HG03520 (cell line): ENCODE data around the gene PSMD2.
"Not testable (repeated sequence)": the region's sequence is repeated elsewhere in the genome, so short reads cannot be mapped to it uniquely, and the experiment has no call there.

Source experiments
- ATAC-seq: cut with Tn5 transposase; IDR thresholded peaks from one replicate; pipeline ENCODE4 v1.9.1; 2021; ENCODE audit warnings: mild to moderate bottlenecking, moderate library complexity; ENCODE audit not compliant: unreplicated experiment

The PSMD2 gene

DNA sequence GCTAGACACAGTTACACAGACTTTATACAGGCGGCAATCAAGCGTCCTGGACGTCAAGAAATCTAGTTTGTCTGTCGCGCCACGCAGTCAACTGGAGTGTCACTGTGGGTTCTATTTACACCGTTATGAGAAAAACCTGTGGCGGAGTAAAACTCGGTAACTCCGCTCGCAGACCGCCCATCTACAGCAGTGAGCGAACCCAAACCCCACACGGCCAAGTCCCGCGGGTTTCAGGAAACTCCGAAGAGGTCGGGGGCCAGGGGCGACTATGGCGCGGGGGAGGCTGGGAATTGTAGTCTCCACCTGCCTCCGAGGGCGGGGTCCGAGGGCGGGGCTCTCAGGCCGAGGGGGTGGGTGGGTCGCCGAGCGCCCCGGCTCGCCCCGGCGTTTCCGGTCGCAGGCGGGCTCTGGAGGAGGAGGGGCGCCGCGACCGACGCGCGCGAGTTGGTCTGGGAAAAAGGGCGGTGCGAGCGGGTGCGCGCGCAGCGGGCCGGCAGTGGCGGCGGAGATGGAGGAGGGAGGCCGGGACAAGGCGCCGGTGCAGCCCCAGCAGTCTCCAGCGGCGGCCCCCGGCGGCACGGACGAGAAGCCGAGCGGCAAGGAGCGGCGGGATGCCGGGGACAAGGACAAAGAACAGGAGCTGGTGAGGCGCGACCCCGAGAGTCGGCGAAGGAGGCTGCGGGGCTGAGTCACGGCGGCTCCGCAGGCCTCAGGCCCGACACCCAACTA, at the start of gene PSMD2:
TSS of gene PSMD2 (plus strand) at position 483 of the 729 bp plus-strand sequence. CDS start at position 509, 26 bp downstream.
- peak; percentile 90 for ATAC-seq

DNA sequence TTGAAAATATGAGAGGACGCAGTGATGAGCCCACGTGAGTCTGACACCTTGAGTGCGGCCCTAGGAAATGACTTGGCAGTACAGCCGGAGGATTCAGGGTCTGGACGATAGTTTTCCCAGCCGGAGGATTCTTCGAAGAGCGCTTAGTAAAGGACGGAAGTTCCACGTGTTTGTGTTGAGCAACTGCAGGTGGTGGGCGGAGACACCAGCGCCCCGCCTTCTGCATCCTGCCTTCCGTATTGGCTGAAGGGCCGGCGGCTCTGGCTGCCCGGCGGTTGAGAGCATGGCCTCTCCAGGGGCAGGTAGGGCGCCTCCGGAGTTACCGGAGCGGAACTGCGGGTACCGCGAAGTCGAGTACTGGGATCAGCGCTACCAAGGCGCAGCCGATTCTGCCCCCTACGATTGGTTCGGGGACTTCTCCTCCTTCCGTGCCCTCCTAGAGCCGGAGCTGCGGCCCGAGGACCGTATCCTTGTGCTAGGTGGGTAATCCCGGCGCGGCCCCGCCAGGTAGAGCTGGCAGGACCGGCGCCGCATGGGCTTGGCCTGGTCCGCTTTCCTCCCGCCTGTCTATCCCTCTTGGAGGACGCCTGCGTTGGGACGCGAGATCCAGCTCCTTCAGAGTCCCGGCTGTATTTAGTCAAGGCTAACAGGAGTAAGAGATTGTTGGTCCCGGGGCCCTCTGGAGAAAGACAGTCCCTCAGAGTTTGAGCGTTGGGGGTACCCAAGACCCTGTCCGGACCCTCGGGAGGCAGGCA, 49.5 kb upstream of the PSMD2 start, which contains the start of gene EEF1AKMT4:
TSS of gene EEF1AKMT4 (plus strand) at position 261 of the 755 bp plus-strand sequence. CDS start at position 284, 23 bp downstream.
- ATAC-seq: peak; percentile 88

GRCh38 chr3:184250167-184250828, 48.7 kb upstream of the PSMD2 start:
- ATAC-seq: peak; percentile 63

DNA sequence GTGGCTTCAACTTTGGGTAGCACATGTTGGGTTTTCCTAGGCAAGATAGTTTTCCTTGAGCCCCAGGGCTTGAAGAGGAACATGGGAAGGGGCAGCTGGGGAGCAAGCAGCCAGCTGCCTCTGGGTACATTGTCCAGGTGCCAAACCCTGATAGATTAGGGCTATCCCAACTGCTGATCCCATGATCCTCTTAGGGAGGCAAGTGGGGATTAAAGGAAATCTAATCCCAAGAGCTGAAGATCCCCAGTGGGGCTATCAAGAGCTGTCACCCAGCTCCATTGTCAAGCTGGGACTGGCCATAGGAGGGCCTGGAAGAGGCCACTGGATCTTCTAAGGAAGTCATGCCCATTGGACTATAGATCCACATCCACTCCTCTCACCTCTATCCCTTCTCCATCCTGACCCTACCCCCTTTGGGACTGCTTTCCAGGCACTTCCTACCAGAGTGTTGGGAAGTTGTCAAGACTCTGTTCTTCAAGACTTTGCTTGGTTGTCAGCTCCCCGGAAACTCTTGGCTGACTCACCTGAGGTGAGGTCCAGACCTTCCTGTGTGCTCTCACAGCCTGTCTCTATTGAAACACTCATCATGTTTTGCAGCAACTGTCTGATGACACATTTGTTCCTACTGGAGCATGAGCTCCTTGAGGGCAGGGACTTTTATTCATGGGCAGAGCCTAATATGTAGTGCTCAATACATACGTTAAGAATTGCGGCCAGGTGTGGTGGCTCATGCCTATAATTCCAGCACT, 43.6 kb upstream of the PSMD2 start:
- no peak for ATAC-seq

DNA sequence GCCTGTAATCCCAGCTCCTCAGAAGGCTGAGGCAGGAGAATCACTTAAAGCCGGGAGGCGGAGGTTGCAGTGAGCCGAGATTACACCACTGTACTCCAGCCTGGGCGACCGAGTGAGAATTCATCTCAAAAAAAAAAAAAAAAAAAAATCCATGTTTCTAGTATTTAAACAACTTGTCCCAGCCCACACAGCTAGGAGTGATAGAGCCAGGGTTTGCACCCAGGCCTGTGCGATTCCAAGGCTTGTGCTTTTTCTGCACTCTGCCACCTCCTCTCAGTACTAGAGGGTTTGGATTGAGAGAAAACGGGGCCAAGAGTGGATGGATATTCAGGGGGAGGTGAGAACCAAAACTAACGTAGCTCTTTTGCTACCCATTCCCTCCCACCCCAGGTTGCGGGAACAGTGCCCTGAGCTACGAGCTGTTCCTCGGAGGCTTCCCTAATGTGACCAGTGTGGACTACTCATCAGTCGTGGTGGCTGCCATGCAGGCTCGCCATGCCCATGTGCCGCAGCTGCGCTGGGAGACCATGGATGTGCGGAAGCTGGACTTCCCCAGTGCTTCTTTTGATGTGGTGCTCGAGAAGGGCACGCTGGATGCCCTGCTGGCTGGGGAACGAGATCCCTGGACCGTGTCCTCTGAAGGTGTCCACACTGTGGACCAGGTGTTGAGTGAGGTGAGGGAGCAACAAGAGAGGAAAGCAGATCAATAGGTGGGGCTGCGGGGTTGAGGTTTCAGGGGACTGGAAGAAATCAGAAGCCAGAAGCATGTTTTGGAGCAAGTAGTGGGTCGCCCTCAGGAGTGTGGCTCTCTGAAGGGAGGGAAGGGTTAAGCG, 41.7 kb upstream of the PSMD2 start:
- no peak for ATAC-seq

- ATAC-seq: no peak
These were observed 40.1 kb upstream of the PSMD2 start for GRCh38 chr3:184258926-184259325.

DNA sequence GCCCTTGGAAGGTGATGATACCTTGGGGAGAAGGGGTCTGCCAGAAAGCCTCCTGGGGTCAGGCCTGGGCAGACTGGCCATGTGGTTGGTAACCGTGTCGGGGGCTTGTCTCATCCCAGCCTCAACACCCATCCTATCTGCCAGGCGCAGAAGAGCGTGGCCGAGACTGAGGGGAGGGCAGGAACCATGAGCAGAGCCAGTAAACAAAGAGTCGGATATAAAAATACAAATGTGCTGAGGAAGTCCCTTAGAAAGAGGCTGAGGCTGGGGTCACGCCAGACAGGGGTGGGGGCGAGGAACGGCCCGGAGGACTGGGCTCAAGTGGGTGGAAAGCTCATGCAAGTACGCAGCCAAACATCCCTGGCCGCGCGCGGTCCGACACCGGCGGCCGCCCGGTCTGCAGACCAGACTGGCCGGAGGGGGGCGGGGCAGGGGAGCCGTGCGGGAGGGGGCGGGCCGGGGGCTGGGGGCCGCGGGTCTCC, 39.6 kb upstream of the PSMD2 start:
- ATAC-seq: no peak

DNA sequence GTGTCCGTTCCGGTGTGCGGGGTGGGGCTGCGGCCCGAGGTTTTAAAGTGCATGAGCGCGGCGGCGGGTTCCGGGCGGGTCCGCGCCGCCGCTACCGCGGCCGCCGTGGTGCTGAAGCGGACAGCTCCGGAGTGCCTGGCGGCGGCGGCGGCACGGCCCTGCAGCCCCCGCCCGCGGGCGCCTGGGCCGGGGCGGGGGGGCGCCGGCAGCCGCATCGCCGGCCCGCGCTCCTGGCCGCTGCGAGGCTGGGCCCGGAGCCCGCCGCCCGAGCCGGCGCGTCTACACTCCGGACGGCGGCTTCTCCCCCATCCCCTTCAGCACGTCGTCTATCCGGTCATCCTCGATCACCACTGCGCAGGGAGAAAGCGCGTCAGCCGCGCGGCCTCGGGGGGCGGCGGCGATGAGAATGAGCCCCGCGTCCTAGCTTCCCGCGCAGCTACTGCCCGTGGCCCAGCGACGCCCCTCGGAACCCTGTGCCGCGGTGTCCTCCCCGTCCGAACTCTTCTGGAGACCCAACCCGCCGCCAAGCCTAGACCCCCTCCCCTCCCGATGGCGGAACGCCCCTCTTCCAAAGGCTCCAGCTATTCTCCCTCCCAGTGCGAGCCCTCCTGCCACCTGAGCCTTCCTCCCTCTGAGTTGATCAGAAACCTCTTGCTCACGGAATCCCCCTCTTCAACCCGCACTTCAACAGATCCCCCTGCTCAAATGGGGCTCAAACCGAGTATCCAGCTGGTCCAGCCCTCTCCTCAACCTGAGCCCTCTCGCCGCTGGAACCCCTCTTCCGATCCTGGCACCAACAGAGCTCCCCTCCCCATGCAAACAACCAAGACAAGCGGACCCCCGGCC, 38.9 kb upstream of the PSMD2 start:
- ATAC-seq: no peak

DNA sequence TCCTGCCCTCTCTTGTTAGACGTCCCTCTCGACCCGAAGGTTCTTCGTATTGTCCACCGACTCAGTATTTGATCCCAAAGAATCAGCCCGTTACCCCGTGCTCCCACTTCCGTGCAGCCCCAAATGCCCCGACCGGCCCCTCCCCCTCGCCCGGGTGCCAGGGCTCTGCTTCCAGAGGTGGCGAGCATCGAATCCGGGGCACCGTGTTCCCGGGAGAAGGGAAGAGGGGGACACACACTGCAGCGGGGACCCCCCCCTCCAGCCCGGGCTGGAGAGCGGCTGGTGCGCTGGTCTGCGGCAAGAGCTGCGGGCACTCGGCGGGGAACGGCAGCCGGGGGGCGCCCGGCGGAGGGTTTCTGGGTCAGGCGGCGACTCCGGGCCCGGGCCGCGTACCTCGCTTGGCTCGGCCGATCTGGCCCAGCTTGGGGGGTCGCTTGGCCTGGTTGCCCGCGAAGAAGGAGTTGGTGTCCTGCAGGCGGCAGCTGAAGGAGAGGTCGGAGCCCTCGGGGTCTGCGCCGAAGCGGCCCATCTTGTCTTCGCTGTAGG, 38.2 kb upstream of the PSMD2 start:
- no peak for ATAC-seq

DNA sequence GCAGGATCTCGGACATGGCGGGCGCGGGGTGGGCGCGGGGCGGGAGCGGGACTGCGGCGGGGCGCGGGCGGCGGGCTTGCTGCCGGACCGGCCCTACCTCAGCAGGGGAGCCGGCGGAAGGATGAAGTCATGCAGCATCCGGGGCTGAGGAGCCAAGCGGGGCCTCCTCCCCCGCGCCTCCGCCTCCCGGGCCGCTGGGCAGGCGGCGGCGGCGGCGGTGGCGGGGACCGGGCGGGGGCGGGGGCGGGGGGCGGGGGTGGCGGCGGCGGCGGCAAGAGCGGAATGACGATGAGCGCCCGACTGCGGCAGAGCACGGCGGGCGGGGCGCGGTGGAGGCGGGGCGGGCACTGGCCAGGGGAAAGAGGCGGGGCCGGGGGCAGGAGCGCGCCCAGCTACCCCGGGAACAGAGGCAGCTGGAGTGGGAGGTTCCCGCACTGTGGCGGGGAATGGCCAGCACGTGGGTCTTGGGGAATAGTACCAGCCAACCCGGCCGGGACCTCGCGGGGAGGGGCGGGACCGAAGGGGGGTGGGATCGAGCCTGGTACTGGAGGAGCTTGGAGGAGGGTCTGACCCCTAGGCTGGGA, 37.7 kb upstream of the PSMD2 start, which contains the start of gene CAMK2N2:
TSS of gene CAMK2N2 (minus strand) at position 284 of the 584 bp plus-strand sequence. CDS start at position 16, 268 bp downstream.
- peak; percentile 42 for ATAC-seq

- no peak for ATAC-seq
These were observed 36.9 kb upstream of the PSMD2 start for GRCh38 chr3:184261854-184262763.

DNA sequence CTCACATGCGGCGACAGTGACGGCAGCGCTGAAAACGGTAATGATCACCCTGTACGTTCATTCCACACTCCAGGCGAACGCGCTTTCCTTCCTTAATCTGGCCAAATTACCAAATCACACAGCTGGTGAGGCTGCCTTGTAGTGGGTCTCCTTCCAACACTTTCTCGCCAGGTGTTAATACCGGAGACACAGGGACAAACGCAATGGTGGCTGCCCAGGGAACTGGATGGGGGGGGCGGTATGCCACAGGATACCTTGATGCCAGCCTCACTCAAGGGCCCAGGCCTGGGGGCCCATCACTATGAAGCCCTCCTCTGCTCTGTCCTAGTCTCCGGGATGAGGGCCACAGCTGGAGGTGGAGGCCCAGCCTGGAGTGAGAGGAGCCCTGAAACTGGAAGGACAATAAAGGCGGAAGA, 36.3 kb upstream of the PSMD2 start:
- ATAC-seq: no peak

GRCh38 chr3:184267249-184267648, 31.8 kb upstream of the PSMD2 start:
- ATAC-seq: not testable (repeated sequence)

DNA sequence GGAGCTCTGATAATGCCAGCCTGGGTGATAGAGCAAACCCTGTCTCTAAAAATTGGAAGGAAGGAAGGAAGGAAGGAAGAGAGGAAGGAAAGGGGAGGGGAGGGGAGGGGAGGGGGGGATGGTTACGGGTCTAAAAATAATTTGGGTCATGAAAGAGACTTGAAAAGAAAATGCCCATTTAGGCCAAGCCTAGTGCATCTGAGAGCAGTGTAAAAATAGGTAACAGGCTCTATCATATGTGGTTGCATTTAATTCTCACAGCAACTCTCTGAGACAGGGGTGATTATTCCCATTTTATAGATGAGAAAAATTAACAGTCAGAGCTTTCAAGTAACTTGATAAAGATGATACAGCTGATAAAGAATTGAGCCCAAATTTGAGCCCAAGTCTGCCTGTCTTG, 26.8 kb upstream of the PSMD2 start:
- ATAC-seq: no peak

- no peak for ATAC-seq
These were observed 23.7 kb upstream of the PSMD2 start for GRCh38 chr3:184275381-184275701.

DNA sequence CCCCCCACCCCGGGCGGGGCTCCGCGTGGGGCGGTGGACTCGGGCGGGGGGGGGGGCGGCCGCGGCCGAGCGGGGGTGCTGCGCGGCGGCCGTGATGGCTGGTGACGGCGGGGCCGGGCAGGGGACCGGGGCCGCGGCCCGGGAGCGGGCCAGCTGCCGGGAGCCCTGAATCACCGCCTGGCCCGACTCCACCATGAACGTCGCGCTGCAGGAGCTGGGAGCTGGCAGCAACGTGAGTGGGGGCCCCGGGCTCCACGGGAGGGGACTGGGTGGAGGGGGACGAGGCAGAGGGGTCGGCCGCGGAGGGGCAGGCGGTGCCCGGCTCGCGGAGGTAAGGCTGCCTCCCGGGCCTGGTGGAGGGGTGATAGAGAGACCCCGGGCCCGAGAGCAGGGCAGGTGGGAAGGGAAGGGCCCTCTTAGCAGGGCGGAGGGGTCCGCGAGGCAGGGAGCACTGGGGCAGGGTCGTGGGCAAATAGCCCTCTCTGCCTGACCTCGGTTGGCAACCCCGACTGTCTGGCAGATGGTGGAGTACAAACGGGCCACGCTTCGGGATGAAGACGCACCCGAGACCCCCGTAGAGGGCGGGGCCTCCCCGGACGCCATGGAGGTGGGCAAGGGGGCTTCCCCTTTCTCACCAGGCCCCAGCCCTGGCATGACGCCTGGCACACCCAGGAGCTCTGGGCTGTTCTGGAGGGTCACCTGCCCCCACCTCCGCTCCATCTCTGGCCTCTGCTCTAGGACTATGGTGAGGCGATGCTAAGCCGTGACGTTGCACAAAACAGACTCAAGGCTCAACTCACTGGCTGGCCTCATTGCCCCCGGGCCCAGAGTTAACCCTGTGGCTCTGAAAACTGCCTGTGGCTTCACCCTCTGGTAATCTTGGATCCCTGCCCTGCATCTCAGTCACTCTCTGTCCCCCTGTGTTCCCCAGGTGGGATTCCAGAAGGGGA, 22.8 kb upstream of the PSMD2 start, which contains the start of gene ECE2:
TSS of gene ECE2 (plus strand) at position 62 of the 950 bp plus-strand sequence. CDS start at position 194, 132 bp downstream.
- no peak for ATAC-seq
